HG02763 (cell line): ENCODE data around the gene RBM12.
A peak's percentile ranks its signal among the peaks of the same experiment; 100 is the strongest.
"Not testable (repeated sequence)": the region's sequence is repeated elsewhere in the genome, so short reads cannot be mapped to it uniquely, and the experiment has no call there.

Experiments used
- ATAC-seq: cut with Tn5 transposase; IDR thresholded peaks from one replicate; pipeline ENCODE4 v1.9.1; 2021; ENCODE audit warnings: mild to moderate bottlenecking, moderate library complexity; ENCODE audit not compliant: unreplicated experiment

RBM12 gene

GRCh38 chr20:35699127-35699956 is 34.6 kb upstream of the RBM12 start, which contains the start of the genes NFS1 and ROMO1:
NFS1 (minus strand) TSS chr20:35699352; CDS start chr20:35699288, 64 bp downstream.
ROMO1 (plus strand) TSS chr20:35699405; CDS start chr20:35699633, 228 bp downstream.
- peak; percentile 65 for ATAC-seq

- ATAC-seq, result peak; percentile 12
Observed at GRCh38 chr20:35698298-35699126, 33.8 kb upstream of the RBM12 start.

GRCh38 chr20:35697696-35698297 is 33.1 kb upstream of the RBM12 start:
- ATAC-seq, result no peak

- ATAC-seq, result no peak
Observed at GRCh38 chr20:35695978-35696377, 31.3 kb upstream of the RBM12 start.

- no peak for ATAC-seq
Observed at GRCh38 chr20:35695245-35695749, 30.6 kb upstream of the RBM12 start.

- ATAC-seq, result no peak
Observed at GRCh38 chr20:35690265-35690664, 25.6 kb upstream of the RBM12 start.

GRCh38 chr20:35686872-35687271 is 22.2 kb upstream of the RBM12 start:
- ATAC-seq, result not testable (repeated sequence)

GRCh38 chr20:35685368-35685767 is 20.7 kb upstream of the RBM12 start:
- ATAC-seq, result not testable (repeated sequence)

GRCh38 chr20:35681960-35682359 is 17.3 kb upstream of the RBM12 start:
- no peak for ATAC-seq

GRCh38 chr20:35680452-35681183 is 15.9 kb upstream of the RBM12 start:
- ATAC-seq, result no peak

- no peak for ATAC-seq
Observed at GRCh38 chr20:35674921-35675320, 10.2 kb upstream of the RBM12 start.

GRCh38 chr20:35673884-35674283 is 9.2 kb upstream of the RBM12 start:
- ATAC-seq, result no peak

GRCh38 chr20:35669681-35670080 is 5.0 kb upstream of the RBM12 start:
- no peak for ATAC-seq

GRCh38 chr20:35669221-35669620 is 4.5 kb upstream of the RBM12 start:
- no peak for ATAC-seq

GRCh38 chr20:35665949-35666288 is 1.2 kb upstream of the RBM12 start:
- no peak for ATAC-seq

GRCh38 chr20:35663516-35664465 is 909 bp downstream of the RBM12 start:
- peak; percentile 23 for ATAC-seq

GRCh38 chr20:35662551-35662950 is 2.1 kb downstream of the RBM12 start:
- no peak for ATAC-seq

- ATAC-seq, result no peak
Observed at GRCh38 chr20:35661908-35662307, 2.8 kb downstream of the RBM12 start.

- no peak for ATAC-seq
Observed at GRCh38 chr20:35661053-35661452, 3.6 kb downstream of the RBM12 start.
